Right ventricle myocardium superior (tissue), 1 donor: ENCODE measurements around the gene ROR1. TPM values are rescaled to one million over a fixed set of nuclear protein-coding genes. Genes with fewer than 3 reads are reported as not detected.

Source experiments
- ATAC-seq: fragments of 200-7000 bp; cut with Tn5 transposase; one replicate; pipeline ENCODE4 v1.9.1; 2020; ENCODE audit warnings: mild to moderate bottlenecking; ENCODE audit not compliant: poor library complexity
- DNase-seq: peaks from one replicate; pipeline ENCODE4 v3.0.0-alpha.2; 2020
- intact Hi-C: fragments of 100-400 bp; cut with DNase I; formaldehyde crosslinking; loops from one replicate; pipeline ENCODE4 v1.11.2; 2022
- total RNA-seq: library from RNA; stranded (reverse); fragmentation: NEBNext Ultra II Directional; extraction: Animal tissue kit (Norgen Biotek cat#: 25700); gene quantifications from one replicate; pipeline ENCODE4 v1.2.1, GENCODE V29; 2021
- donor health status: DM: no; HTN: yes; CAD: no; lungs with severe emphysema.

The ROR1 gene
- total RNA-seq, 1 donor from 2014 or later = 8.6 TPM

DNA sequence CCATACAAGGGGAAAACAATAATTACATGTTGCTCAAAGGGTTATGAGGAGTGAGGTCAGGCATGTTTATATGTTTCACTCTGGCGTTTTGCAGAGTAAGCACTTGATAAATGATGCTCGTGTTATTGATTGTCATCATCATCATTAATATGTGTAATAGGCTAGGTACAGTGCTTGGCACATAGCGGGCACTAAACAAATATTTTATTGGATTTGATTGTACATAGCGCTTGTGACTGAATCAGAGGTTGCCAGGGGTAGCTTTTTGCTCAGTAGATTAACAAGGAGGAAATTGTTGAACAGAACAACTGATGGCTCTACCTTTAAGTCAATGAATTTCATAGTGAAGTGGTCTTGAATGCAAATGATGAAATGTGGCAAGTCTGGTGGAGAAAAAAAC lies 91.7 kb downstream of the ROR1 start:
- intact Hi-C loops = no loop called here
- no peak for DNase-seq
- ATAC-seq = no peak

DNA sequence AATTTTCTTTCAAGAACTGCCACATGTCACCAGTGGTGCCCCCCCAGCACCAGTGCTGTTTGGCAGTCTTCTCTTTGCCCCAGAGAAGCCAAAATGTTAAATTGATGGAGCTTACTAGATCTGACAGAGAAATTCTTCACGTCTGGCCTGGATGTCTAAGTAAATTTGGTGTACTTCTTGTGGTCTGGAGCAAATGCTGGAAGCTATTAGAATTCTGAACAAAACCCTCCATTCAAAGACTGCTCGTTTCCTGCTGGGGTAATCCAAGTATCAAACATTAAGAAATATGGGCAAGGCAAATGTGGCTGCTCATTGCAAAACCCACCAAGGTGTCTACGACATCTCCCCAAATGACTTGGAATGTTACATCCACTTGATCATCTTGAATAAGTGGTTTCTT lies 92.3 kb downstream of the ROR1 start:
- intact Hi-C loops = no loop called here
- no peak for ATAC-seq

DNA sequence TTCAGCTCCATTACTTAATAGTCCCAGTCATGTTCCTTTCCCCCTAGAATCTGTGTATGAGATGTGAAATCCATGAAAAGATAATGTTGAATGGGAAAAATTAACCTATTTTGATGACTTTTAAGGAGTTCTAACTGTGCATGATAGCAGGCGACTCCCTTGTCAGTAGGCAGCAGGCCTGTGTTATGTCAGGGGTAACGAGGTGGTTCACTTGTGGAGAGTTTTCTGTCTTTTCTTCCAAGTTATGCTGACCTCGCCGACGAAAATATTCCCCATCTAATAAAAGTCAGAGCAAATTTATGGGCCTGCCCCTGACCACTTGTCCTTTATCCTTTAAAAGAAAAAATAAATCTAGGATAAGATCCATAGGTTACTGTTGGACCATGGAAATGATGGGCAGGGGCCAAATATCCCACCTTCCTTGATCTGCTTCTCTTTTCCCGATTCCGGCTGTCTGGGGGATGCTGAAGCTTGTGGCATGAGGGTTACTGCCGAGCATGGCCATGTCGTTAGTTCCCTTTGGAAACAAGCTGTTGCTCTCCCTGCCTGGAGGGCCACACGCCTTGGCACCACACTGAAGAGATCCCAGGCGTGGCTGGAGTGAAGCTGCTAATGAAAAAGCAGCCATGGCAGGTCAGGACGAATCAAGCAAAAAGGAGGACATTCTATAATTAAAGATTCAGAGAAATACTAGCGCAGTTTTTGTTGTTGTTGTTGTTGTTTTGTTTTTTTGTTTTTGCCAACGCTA lies 93.8 kb downstream of the ROR1 start:
- ATAC-seq (peak; percentile 38), DNase-seq (no peak)
- intact Hi-C loops = no loop called here

More for the DNA sequence above, 92.3 kb downstream of the ROR1 start:
- no peak for DNase-seq

DNA sequence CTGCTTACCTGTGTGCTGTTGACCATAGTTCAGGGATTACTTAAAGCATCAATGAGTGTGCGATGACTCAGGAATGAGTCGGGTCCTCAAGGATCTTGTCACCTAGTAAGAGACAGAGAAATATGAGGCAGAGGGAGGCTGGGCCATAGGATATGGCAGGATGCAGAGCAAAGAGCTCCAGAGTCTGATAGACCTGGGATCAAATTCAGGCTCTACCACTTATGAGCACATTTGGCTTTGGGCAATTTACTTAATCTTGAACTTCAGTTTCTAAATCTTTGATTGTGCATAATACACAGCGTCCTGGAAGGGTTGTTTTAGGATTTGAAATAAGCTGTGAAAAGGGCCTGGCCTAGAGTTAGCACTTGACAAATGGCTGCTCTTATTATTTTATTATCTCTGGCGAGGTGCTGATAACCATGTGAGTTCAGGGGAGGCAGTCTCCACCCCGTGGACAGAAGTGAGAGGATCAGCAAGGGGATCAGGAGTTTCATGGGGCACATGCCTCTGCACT lies 94.5 kb downstream of the ROR1 start:
- intact Hi-C loops = no loop called here
- ATAC-seq (peak; percentile 50), DNase-seq (no peak)

DNA sequence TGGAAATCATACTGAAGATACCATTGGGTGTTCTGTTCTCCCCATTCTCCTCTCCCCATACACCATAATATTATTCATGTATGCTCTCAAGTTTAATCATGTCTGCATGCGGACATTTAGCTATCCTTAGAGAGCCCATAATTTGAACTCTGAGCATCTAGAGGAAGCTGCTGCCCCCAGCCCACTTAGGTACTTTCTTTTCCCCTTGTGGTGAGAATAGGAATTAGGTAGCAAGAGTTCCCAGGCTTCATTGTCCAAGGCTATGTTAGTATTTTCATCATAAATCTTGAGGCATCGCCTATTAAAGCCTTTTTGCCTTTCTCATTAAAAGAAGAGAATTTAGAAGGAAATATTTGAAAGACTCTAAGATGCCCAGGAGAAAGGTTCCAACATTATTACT lies 96.3 kb downstream of the ROR1 start:
- DNase-seq (no peak), ATAC-seq (no peak)
- intact Hi-C loops = no loop called here

DNA sequence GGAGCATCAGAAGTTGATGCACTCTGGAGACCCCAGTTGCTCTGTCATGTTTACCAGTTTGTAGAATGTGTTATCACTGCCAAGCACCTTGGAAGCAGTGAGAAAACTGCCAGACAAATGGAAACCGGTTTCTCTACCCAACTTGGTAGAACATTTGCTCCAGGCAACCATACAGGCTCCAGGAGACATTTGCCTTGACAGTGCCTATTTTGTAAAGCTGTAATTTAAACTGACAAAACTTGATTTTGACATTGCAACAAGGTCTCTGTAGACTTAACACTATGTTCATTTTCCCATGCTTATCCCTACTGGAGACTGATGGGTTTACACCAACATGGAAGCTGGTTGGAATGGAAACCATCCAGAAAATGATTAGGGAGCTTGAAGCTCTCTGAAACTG lies 97.6 kb downstream of the ROR1 start:
- intact Hi-C loops = no loop called here
- ATAC-seq (no peak), DNase-seq (no peak)

DNA sequence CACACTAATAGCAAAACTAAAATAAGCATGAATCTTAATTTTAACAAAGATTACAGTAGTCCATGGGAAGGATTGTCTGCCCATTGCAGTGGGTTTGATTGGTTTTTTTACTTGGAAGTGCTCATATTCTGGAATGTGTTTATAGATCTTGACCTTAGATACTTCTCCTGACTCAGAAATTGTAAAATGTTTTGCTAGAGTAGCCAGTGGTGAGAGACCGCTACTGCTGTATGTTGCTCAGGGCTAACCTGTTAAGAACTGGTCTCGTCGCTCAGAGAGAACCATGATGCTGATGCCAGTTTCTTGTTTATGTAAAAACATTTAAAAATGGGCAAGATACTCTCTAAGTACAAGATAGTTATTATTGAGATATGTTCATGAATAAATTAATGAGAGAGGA lies 99.9 kb downstream of the ROR1 start:
- DNase-seq (no peak), ATAC-seq (no peak)
- intact Hi-C loops = no loop called here

DNA sequence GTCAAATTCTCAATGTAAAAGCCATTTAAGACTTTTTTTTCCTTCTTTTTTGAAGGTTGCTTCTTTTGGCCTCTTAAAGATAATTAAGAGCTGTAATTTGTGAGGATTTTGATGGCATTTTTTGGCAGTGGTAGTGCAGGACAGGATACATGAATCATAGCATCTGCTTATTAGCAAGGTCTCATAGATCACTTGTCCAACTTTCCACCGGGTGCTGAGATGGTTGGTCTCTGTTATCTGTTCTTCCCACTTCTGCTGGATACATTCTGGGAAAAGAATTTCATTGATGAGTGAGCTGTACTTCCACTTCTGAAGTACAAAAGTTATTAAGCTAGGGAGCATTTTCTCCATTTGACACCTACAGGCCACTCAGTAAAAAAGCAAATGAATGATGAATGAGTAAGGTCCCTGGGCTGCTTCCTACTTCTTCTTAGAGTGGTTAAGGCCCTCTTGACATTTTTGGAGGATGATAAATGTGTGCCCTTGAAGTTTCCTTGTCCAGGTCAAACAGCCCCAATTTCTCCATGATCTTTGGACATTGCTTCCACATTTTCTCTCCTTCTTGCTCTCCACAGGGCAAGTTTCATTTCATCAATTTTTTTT lies 100.6 kb downstream of the ROR1 start:
- ATAC-seq (peak; percentile 32), DNase-seq (no peak)
- intact Hi-C loops = no loop called here

DNA sequence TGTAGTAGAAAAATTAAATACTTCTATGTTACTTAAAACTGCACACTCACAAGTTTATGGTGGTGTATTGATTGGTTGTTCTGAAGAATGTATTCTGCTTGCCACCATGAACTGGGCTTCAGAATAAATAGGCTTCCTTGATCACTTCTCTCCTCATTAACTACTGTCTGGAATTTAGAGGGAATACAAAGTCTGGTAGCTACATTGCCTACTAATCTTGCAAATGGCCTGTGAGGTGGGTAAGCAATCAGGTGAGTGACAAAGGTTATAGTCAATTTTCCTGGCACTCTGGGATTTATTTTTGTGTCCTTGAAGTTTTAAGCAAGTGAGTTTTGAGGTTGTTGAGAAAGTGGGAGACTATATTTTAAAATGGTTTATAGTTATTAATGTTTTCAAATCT lies 101.8 kb downstream of the ROR1 start:
- ATAC-seq (no peak), DNase-seq (no peak)
- intact Hi-C loops = no loop called here

DNA sequence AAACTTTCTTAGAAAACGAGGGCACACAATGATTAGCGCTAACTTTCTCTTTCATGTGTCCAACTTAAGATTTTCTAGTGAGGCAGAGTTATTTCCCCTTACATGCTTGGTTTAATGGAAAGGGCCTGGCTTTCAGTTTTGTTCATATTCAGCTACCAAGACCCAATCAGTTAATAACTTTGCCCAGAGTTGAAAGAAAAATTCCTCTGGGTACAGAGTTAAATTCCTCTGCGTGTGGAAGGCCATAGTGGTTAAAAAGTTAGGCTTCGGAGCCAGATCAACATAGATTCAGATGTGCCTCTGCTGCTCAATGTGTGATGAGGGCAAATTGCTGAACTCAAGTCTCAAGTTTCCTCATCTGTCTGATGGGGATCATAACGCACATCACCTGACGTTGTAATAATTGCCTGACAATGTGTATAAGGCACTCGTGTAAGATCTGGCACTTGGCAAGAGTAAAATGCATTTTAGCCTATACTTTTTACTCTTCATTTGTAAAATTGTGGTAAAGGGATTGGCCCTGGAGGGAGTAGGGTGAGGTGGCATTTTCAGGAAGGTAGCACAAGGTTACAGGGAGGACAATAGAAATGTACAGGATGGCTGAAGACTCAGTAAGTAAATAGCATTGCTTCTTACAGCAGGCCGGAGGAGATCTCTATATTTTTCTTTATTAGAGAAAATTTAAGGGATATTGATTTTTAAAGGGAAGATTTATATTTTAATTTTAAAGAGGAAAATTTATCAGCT lies 103.4 kb downstream of the ROR1 start:
- intact Hi-C loops = no loop called here
- ATAC-seq = no peak

DNA sequence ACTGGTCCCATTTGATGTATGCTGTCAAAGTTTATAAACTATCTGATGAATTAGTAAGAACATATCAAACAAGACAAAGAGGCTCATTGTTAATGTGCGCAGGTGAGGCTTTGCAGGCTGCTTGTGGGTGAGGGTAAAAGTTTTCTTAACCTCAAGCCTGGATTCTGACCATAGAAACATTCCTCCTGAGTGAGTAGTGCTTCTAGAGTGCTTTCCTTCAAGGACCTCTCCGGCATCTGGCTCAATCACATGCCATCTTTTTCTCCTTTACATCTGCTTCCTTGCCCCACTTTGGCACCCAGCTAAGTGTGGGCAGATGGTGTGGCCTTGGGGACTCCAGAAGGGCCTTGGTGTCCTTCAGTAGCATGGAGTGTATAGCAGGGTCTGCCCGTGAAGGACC lies 104.0 kb downstream of the ROR1 start:
- intact Hi-C loops = no loop called here
- ATAC-seq (no peak), DNase-seq (no peak)

More for the DNA sequence above, 103.4 kb downstream of the ROR1 start:
- DNase-seq = no peak

DNA sequence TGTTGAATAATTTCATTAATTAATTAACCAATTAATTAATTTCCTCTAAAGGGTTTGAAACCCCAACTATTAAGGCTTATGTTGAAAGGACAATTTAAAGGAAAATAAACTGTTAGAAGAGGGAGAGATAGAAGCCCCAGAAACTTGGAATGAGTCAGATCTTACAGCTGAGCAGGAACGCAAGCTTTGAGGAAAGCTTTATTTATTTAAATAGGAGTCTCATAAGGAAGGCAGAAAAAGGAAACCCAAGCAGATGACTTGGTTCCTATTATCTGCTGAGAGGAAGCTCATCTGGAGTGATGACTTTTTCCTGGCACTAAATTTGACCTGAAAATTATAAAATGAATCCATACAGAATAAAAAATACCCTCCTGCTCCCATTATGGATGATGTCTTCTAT lies 105.1 kb downstream of the ROR1 start:
- ATAC-seq = no peak
- intact Hi-C loops = no loop called here
- DNase-seq = no peak

DNA sequence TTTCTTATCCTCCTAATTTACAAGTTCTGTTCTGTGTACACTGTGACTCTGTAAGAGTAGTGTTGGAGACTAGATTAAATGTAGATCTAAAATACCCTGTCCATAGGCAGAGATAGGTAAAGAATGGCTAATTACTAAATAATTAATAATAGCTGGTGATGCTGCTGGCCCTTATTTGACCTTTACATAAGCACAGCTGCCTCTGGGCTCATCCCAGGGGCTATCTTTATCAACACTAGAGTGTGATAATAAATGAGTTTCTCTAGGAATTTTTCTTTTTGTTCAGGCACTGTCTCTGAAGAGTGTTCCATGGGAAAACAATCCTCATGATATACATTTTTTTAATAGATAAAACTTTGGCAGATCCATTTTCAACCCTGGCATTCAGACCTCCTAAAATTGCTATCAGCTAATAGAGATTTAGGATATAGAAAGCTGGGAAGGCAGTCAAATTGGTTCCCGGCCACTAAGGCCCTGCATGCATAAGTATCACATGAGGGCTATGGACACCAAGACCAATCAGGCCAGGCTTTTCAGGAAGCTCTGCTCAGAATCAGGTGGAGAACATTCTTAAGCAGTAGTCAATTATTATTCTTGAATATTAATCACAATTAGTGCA lies 107.2 kb downstream of the ROR1 start:
- DNase-seq (no peak), ATAC-seq (no peak)
- intact Hi-C loops = no loop called here

DNA sequence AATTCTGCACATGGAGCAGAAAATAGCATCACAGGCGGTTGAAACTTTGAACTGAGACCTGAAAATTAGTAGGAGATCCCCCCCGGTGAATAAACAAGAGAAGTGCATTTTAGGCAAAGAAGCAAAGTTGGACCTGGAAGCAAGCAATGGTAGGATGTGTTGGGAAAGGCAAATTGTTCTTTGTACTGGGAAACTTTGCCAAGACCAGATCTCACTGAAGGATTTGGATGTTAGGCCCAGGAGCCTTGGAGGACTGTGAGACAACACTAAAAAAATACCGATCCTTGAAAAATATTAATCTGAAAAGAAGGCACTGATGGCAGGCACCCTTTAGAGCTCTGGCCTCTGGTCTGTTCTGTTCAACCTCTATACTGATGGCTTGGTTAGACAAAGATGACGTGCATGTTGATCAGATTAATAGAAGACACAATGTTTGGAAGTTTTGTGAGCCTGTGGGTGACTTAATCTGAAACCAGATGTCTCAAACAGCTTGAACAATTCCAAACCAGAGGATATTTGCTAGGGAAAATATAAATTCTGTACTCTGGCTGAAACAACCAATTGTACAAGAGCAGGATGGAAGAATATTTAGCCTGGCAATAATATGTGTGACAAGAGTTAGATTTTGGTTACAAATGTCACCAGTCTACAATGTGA lies 108.4 kb downstream of the ROR1 start:
- DNase-seq (no peak), ATAC-seq (peak; percentile 49)
- intact Hi-C loops = no loop called here

DNA sequence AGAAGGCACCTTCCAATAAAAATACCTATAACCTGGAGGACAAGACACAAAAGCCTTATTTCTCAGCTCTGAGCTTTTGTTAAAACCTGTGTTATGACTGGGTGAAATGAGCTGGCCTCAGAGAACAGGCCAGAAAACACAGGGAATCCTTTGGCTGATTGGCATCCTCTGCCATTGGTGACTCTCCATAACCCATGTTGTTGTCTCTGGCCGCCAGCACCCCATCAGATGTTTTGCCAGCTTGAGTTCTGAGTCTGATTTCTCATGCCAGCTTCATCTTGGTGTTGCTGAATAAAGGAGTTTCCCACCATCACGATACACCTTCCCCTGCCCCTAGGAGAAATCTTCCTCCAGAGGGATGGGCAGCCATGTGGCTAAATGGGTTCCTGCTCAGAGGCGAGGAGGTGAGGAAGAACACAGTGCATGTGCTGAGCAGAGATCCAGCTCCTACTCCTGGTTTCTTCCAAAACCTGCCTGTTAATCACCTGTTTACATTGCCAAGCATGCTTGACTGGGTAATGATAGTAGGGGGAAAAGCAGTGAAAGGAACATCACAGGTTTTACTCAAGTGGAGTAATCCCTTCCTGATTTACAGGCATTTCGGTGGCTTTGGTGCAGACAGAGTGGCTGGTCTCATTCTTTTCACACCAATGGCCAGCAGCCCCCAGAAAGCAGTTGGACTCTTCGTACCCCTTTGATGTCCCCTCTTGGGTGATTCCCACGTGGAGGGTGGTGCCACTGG lies 109.8 kb downstream of the ROR1 start:
- ATAC-seq (no peak), DNase-seq (no peak)
- intact Hi-C loops = no loop called here

DNA sequence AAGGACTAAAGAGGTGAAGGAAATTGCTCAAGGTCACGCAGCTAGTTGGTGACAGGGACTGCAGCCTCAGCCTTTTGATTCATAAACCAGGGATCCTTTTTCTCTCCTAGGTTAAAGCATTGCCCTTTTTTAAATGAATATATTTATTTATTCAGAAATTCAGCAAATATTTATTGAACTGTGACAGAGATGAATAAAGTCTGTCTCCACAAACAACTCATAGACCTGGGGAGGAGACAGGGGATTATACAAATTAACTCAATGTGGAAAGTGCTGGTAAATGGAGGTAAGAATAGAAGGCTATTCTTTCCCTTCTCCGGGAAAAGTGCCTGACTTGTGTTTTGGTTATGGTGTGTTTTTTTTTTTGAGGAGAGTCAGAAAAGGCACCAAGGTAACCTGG lies 110.7 kb downstream of the ROR1 start:
- DNase-seq (no peak), ATAC-seq (no peak)
- intact Hi-C loops = no loop called here

DNA sequence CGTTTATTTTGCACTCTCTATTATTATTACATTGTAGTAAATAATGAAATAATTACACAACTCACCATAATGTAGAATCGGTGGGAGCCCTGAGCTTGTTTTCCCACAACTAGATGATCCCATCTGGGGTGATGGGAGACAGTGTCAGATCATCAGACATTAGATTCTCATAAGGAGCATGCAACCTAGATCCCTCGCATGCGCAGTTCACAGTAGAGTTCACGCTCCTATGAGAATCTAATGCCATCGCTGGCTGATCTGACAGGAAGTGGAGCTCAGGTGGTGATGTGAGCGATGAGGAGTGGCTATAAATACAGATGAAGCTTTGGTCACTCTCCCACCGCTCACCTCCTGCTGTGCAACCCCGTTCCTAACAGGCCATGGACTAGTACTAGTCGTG lies 112.1 kb downstream of the ROR1 start:
- ATAC-seq (no peak), DNase-seq (no peak)
- intact Hi-C loops = no loop called here

DNA sequence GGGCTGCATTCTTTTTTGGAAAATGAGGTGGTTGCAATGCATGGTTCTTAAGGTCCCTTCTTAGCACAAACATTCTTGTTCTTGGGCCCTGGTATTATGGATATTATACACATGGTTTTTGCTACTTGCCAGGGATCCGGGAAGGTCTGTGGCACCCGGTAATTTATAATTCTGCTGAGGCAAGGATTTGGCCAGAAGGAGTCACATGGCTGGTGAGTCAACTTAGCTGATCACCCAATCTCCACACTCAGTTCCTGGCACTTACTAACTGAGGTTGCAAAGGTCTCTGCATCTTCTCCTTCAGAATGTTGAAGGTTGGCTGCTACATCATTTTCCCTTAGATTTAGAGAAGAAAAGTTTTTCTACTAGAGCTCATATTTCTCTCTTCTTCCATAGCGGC lies 112.5 kb downstream of the ROR1 start:
- no peak for DNase-seq
- intact Hi-C loops = no loop called here
- no peak for ATAC-seq
